Hepatocyte (in vitro differentiated cells): ENCODE measurements around the gene PRR5. TPM values are rescaled to one million over a fixed set of nuclear protein-coding genes. Genes with fewer than 3 reads are reported as not detected.
"Not testable (repeated sequence)": the region's sequence is repeated elsewhere in the genome, so short reads cannot be mapped to it uniquely, and the experiment has no call there.

Experiments used
- DNase-seq: peaks from one replicate; pipeline ENCODE4 v3.0.0-alpha.2; 2016; ENCODE audit warnings: low spot score
- H2AFZ ChIP-seq: fragments of 200-600 bp; sonication (generic); 2 replicates; pipeline ENCODE4 v1.6.0; 2016; ENCODE audit warnings: antibody characterized with exemption, mild to moderate bottlenecking
- H3K27ac ChIP-seq: fragments of 200-600 bp; sonication (generic); 2 replicates; pipeline ENCODE4 v1.5.1; 2016; ENCODE audit warnings: mild to moderate bottlenecking
- H3K27me3 ChIP-seq: fragments of 200-600 bp; sonication (generic); 2 replicates; pipeline ENCODE4 v1.6.1; 2016
- H3K36me3 ChIP-seq: fragments of 200-600 bp; sonication (generic); replicated peaks from 2 replicates; pipeline ENCODE4 v1.5.1; 2016; ENCODE audit warnings: low read depth; ENCODE audit not compliant: insufficient read depth
- H3K4me1 ChIP-seq: fragments of 200-600 bp; sonication (generic); 2 replicates; pipeline ENCODE4 v1.5.1; 2016; ENCODE audit warnings: mild to moderate bottlenecking, moderate library complexity; ENCODE audit not compliant: insufficient read depth
- H3K4me2 ChIP-seq: fragments of 200-600 bp; sonication (generic); 2 replicates; pipeline ENCODE4 v1.6.0; 2016
- H3K4me3 ChIP-seq: fragments of 200-600 bp; sonication (generic); 2 replicates; pipeline ENCODE4 v1.5.1; 2016; ENCODE audit warnings: mild to moderate bottlenecking
- H3K79me2 ChIP-seq: fragments of 200-600 bp; sonication (generic); 2 replicates; pipeline ENCODE4 v1.6.0; 2017; ENCODE audit warnings: mild to moderate bottlenecking
- H3K9me2 ChIP-seq: fragments of 200-600 bp; sonication (generic); replicated peaks from 2 replicates; pipeline ENCODE4 v1.6.0; 2017; ENCODE audit warnings: mild to moderate bottlenecking; ENCODE audit not compliant: insufficient read depth
- H3K9me3 ChIP-seq: fragments of 200-600 bp; sonication (generic); 2 replicates; pipeline ENCODE4 v1.5.1; 2016; ENCODE audit warnings: low read depth, mild to moderate bottlenecking
- H4K20me1 ChIP-seq: fragments of 200-600 bp; sonication (generic); 2 replicates; pipeline ENCODE4 v1.6.0; 2016; ENCODE audit warnings: mild to moderate bottlenecking; ENCODE audit not compliant: insufficient read depth, poor library complexity, severe bottlenecking
- CTCF ChIP-seq: fragments of 200-600 bp; sonication (generic); IDR thresholded peaks from 2 replicates; pipeline ENCODE4 v1.5.1; 2016; ENCODE audit warnings: antibody characterized with exemption, mild to moderate bottlenecking; ENCODE audit not compliant: poor library complexity
- EZH2 ChIP-seq: fragments of 200-600 bp; sonication (generic); IDR thresholded peaks from 2 replicates; pipeline ENCODE4 v1.6.1; 2016; ENCODE audit warnings: antibody characterized with exemption, mild to moderate bottlenecking, borderline replicate concordance
- EZH2phosphoT487 ChIP-seq: fragments of 200-600 bp; sonication (generic); IDR thresholded peaks from one replicate; pipeline ENCODE4 v1.6.1; 2018; ENCODE audit warnings: antibody characterized with exemption, mild to moderate bottlenecking, low read depth, moderate library complexity; ENCODE audit not compliant: unreplicated experiment, severe bottlenecking
- WGBS: methylation state at CpG from one replicate; pipeline ENCODE4 v1.1.6; 2016; ENCODE audit warnings: low lambda C conversion rate; ENCODE audit errors: missing lambda C conversion rate; 5-methylcytosine and 5-hydroxymethylcytosine counted together
- polyA plus RNA-seq: library from polyadenylated mRNA; unstranded; fragments of >200 nt; fragmentation: Nextera tagmentation; extraction: Ambion mirVana; gene quantifications from 2 replicates; pipeline ENCODE4 v1.2.1, GENCODE V29; 2016
- total RNA-seq: library from RNA; depleted of rRNA; stranded (reverse); fragments of >200 nt; gene quantifications from 2 replicates; pipeline ENCODE4 v1.2.3, GENCODE V29; 2014

Gene PRR5
- total and polyA plus RNA-seq, 2 experiments from 2014 or later = 44.2 to 84.9 TPM

GRCh38 chr22:44741929-44742328, 39.9 kb downstream of the PRR5 start:
- no peak overlapping the region for H2AFZ ChIP-seq
- H3K9me2 ChIP-seq = no peaks in the 10 kb centered on the region
- no peaks in the 10 kb centered on the region for H4K20me1 ChIP-seq
- H3K4me3 ChIP-seq = no peak overlapping the region
- peaks cover 55% of the 10 kb centered on the region for H3K4me1 ChIP-seq
- H3K27me3 ChIP-seq = no peaks in the 10 kb centered on the region
- peak overlapping the region; percentile 81 for H3K27ac ChIP-seq
- TF ChIP-seq EZH2phosphoT487 = no peak
- TF ChIP-seq CTCF = no peak
- no peak for TF ChIP-seq EZH2
- no peaks in the 10 kb centered on the region for H3K9me3 ChIP-seq
- 49% methylated on average over 9 of the region's 9 CpGs for WGBS
- peak overlapping the region; percentile 39 for H3K4me2 ChIP-seq
- no peaks in the 10 kb centered on the region for H3K36me3 ChIP-seq
- peak; percentile 66 for DNase-seq
- no peaks in the 10 kb centered on the region for H3K79me2 ChIP-seq

- H3K9me2 ChIP-seq = no peaks in the 10 kb centered on the region
Observed at GRCh38 chr22:44743247-44743646, 41.2 kb downstream of the PRR5 start.

GRCh38 chr22:44743804-44744211, 41.8 kb downstream of the PRR5 start:
- H3K4me2 ChIP-seq = peak overlapping the region; percentile 1
- H3K4me1 ChIP-seq = peaks cover 48% of the 10 kb centered on the region
- no peak overlapping the region for H2AFZ ChIP-seq
- H3K9me2 ChIP-seq = no peaks in the 10 kb centered on the region
- H3K27me3 ChIP-seq = no peaks in the 10 kb centered on the region
- H3K36me3 ChIP-seq = no peaks in the 10 kb centered on the region
- DNase-seq = peak; percentile 63
- H3K9me3 ChIP-seq = no peaks in the 10 kb centered on the region
- H4K20me1 ChIP-seq = no peaks in the 10 kb centered on the region
- H3K27ac ChIP-seq = peak overlapping the region; percentile 89
- H3K79me2 ChIP-seq = no peaks in the 10 kb centered on the region
- TF ChIP-seq EZH2phosphoT487 = peak; percentile 35
- TF ChIP-seq EZH2 = no peak
- no peak overlapping the region for H3K4me3 ChIP-seq
- 10% methylated on average over 7 of the region's 7 CpGs for WGBS

More at GRCh38 chr22:44743247-44743646, 41.2 kb downstream of the PRR5 start:
- Histone ChIP-seq H3K4me1 (peaks cover 49% of the 10 kb centered on the region), H3K36me3 (no peaks in the 10 kb centered on the region), H3K27me3 (no peaks in the 10 kb centered on the region), H4K20me1 (no peaks in the 10 kb centered on the region), H3K4me2 (peak overlapping the region; percentile 1), H3K4me3 (no peak overlapping the region), H3K27ac (peak overlapping the region; percentile 89), H2AFZ (no peak overlapping the region), H3K79me2 (no peaks in the 10 kb centered on the region), H3K9me3 (no peaks in the 10 kb centered on the region)
- TF ChIP-seq CTCF = no peak
- no peak for TF ChIP-seq EZH2
- no peak for TF ChIP-seq EZH2phosphoT487
- DNase-seq = no peak
- whole genome bisulfite sequencing = 92% methylated on average over 10 of the region's 11 CpGs

DNA sequence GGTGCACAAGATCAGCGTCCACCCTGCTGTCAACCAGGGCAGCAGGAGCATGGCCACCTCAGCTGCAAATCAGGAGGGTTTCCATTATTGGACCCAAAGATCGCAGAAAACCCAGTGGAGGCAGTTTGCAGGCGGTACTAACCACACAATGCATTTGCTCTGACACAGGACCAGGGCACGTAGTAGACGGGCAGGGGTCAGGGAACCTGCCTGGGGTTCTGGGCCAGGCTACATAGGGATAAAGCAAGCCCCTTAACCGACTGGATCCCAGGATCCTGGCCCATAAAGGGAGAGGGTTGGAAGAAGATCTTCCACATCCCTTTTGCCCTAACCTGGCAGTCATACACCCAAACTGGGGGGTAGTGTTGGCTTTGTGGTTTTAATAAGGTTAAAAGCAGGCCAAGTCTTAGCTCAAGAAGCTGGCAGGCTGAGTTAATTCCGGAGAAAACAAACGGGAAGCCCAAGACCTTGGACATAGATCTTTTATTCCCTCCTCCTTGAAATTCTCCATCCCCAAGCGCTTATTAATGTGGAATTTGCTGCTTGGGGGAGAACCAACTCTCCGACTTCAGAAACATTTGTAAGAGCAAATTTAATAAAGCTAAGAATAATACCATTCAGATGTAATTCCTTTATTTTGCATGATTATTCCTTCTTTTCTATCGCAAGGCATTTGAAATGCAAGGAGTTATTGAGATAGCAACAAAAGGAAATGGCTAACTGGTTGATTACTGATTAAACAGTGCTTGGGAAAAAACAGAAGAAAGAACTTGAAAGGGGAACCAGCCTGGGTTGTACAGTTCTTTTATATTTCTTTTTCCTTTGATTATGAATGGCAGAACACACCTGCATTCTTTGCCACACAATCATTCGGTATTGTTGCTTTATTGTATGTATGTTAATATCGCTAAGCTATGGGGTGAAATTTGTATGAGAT, 44.1 kb downstream of the PRR5 start:
- DNase-seq = no peak
- Histone ChIP-seq H3K36me3 (no peaks in the 10 kb centered on the region), H3K27ac (peak overlapping the region; percentile 96), H2AFZ (no peak overlapping the region), H3K4me1 (peaks cover 40% of the 10 kb centered on the region), H3K9me2 (no peaks in the 10 kb centered on the region), H3K79me2 (no peaks in the 10 kb centered on the region), H4K20me1 (no peaks in the 10 kb centered on the region), H3K9me3 (no peaks in the 10 kb centered on the region), H3K27me3 (no peaks in the 10 kb centered on the region), H3K4me3 (no peak overlapping the region), H3K4me2 (peak overlapping the region; percentile 63)
- no peak for TF ChIP-seq EZH2
- no peak for TF ChIP-seq EZH2phosphoT487
- no peak for TF ChIP-seq CTCF
- 58% methylated on average over 13 of the region's 13 CpGs for WGBS

GRCh38 chr22:44747784-44748127, 45.8 kb downstream of the PRR5 start:
- H3K4me3 ChIP-seq, H3K36me3 ChIP-seq, H3K27me3 ChIP-seq, H3K4me2 ChIP-seq, H3K9me2 ChIP-seq, H3K79me2 ChIP-seq, H2AFZ ChIP-seq, DNase-seq, H4K20me1 ChIP-seq, H3K9me3 ChIP-seq: not testable (repeated sequence)
- H3K4me1 ChIP-seq = peaks cover 39% of the 10 kb centered on the region
- H3K27ac ChIP-seq = peak overlapping the region; percentile 96
- WGBS = 96% methylated on average over 4 of the region's 4 CpGs
